Liver (tissue), 9 donors: ENCODE results near the gene CCL18. TPM values are rescaled to one million over a fixed set of nuclear protein-coding genes. Genes with fewer than 3 reads are reported as not detected.

Experiments used
- DNase-seq: peaks from one replicate; pipeline ENCODE4 v3.0.0-alpha.2; 2017; ENCODE audit warnings: low spot score
- H3K27ac ChIP-seq, 2 donors: one replicate each; pipeline ENCODE4 v1.7.0; 2013; ENCODE audit warnings: inconsistent platforms in 2 of 2, low read length in 2 of 2, control low read depth in 1 of 2, low read depth in 1 of 2, mild to moderate bottlenecking in 1 of 2
- H3K27me3 ChIP-seq, 4 donors: one replicate each; pipeline versions ENCODE4 v1.6.1 to v1.7.0; 2013; ENCODE audit warnings: low read length in 3 of 4, inconsistent platforms in 1 of 4, mild to moderate bottlenecking in 1 of 4, moderate library complexity in 1 of 4; ENCODE audit not compliant: control insufficient read depth in 4 of 4, insufficient read depth in 4 of 4
- H3K36me3 ChIP-seq, 4 donors: one replicate each; pipeline versions ENCODE4 v1.6.1 to v1.7.0; 2013; ENCODE audit warnings: low read length in 3 of 4, mild to moderate bottlenecking in 3 of 4, low read depth in 1 of 4, moderate library complexity in 1 of 4; ENCODE audit not compliant: control insufficient read depth in 4 of 4, insufficient read depth in 3 of 4
- H3K4me1 ChIP-seq, 4 donors: one replicate each; pipeline versions ENCODE4 v1.6.1 to v1.7.0; 2013; ENCODE audit warnings: low read length in 3 of 4, mild to moderate bottlenecking in 3 of 4, moderate library complexity in 1 of 4; ENCODE audit not compliant: control insufficient read depth in 4 of 4, insufficient read depth in 4 of 4
- H3K4me3 ChIP-seq, 3 donors: one replicate each; pipeline versions ENCODE4 v1.6.1 to v1.7.0; 2013; ENCODE audit warnings: low read length in 3 of 3, control low read depth in 1 of 3, low read depth in 1 of 3, mild to moderate bottlenecking in 1 of 3
- H3K9ac ChIP-seq, 2 donors: one replicate each; pipeline ENCODE4 v1.7.0; 2013; ENCODE audit warnings: low read length in 2 of 2, mild to moderate bottlenecking in 2 of 2, moderate library complexity in 2 of 2, control low read depth in 1 of 2, low read depth in 1 of 2
- H3K9me3 ChIP-seq, 4 donors: one replicate each; pipeline versions ENCODE4 v1.6.1 to v1.7.0; 2013; ENCODE audit warnings: low read length in 3 of 4; ENCODE audit not compliant: control insufficient read depth in 4 of 4
- ATF3 ChIP-seq: IDR thresholded peaks from 2 replicates; pipeline ENCODE4 v1.6.1; 2016; ENCODE audit warnings: antibody characterized with exemption
- CTCF ChIP-seq: fragments of 150-350 bp; IDR thresholded peaks from 2 replicates; pipeline ENCODE4 v1.5.1; 2017; ENCODE audit warnings: improper control_type of control experiment, low read depth, low read length; ENCODE audit not compliant: missing input control
- EGR1 ChIP-seq, 2 donors: IDR thresholded peaks; 2 replicates each; pipeline ENCODE4 v1.6.1; 2016 to 2018; ENCODE audit warnings: antibody characterized with exemption in 2 of 2, low read depth in 2 of 2
- FOXA1 ChIP-seq: IDR thresholded peaks from 2 replicates; pipeline ENCODE4 v1.6.1; 2016; ENCODE audit warnings: antibody characterized with exemption
- FOXA2 ChIP-seq: IDR thresholded peaks from 2 replicates; pipeline ENCODE4 v1.6.1; 2016; ENCODE audit warnings: antibody characterized with exemption
- GABPA ChIP-seq, 2 donors: IDR thresholded peaks in 1 of 2; conservative IDR thresholded peaks in 1 of 2; 2 replicates each; pipeline ENCODE4 v1.6.1; 2016; ENCODE audit warnings: antibody characterized with exemption in 2 of 2, mild to moderate bottlenecking in 1 of 2, moderate library complexity in 1 of 2
- HNF4A ChIP-seq, 2 donors: conservative IDR thresholded peaks; 2 replicates each; pipeline ENCODE4 v1.6.1; 2016; ENCODE audit warnings: antibody characterized with exemption in 2 of 2, mild to moderate bottlenecking in 2 of 2
- HNF4G ChIP-seq: IDR thresholded peaks from 2 replicates; pipeline ENCODE4 v1.6.1; 2016; ENCODE audit warnings: antibody characterized with exemption
- JUND ChIP-seq, 2 donors: IDR thresholded peaks; 2 replicates each; pipeline ENCODE4 v1.6.1; 2016; ENCODE audit warnings: antibody characterized with exemption in 2 of 2
- MAX ChIP-seq: IDR thresholded peaks from 2 replicates; pipeline ENCODE4 v1.6.1; 2016; ENCODE audit warnings: antibody characterized with exemption
- NR2F2 ChIP-seq: IDR thresholded peaks from 2 replicates; pipeline ENCODE4 v1.6.1; 2016; ENCODE audit warnings: antibody characterized with exemption
- RAD21 ChIP-seq, 2 donors: IDR thresholded peaks; 2 replicates each; pipeline ENCODE4 v1.6.1; 2016; ENCODE audit warnings: antibody characterized with exemption in 2 of 2, mild to moderate bottlenecking in 2 of 2
- REST ChIP-seq: IDR thresholded peaks from 2 replicates; pipeline ENCODE4 v1.6.1; 2016; ENCODE audit warnings: antibody characterized with exemption, mild to moderate bottlenecking
- RXRA ChIP-seq, 2 donors: IDR thresholded peaks; 2 replicates each; pipeline ENCODE4 v1.6.1; 2017 to 2018; ENCODE audit warnings: antibody characterized with exemption in 2 of 2, mild to moderate bottlenecking in 1 of 2
- SP1 ChIP-seq: IDR thresholded peaks from 2 replicates; pipeline ENCODE4 v1.6.1; 2018; ENCODE audit warnings: antibody characterized with exemption, mild to moderate bottlenecking
- TAF1 ChIP-seq: conservative IDR thresholded peaks from 2 replicates; pipeline ENCODE4 v1.6.1; 2016; ENCODE audit warnings: antibody characterized with exemption, mild to moderate bottlenecking
- YY1 ChIP-seq: IDR thresholded peaks from 2 replicates; pipeline ENCODE4 v1.6.1; 2016; ENCODE audit warnings: antibody characterized with exemption, mild to moderate bottlenecking
- ZBTB33 ChIP-seq: IDR thresholded peaks from 2 replicates; pipeline ENCODE4 v1.6.1; 2016; ENCODE audit warnings: antibody characterized with exemption
- WGBS: extraction: QIAGEN DNeasy Blood & Tissue Kit; methylation state at CpG from one replicate; pipeline ENCODE4 v1.1.7; 2013; 5-methylcytosine and 5-hydroxymethylcytosine counted together
- polyA plus RNA-seq, 2 donors: library from polyadenylated mRNA; stranded (reverse) in 1 of 2; unstranded in 1 of 2; fragments of 200-250 nt in 1 of 2; fragments of >200 nt in 1 of 2; fragmentation: Nextera tagmentation in 1 of 2; extraction: Ambion mirVana in 1 of 2; gene quantifications; one replicate each; pipeline versions ENCODE4 v1.2.1 to v1.2.3, GENCODE V29; 2013 to 2015
- total RNA-seq, 2 donors: library from RNA; depleted of rRNA; stranded (reverse); fragments of >200 nt; gene quantifications; one replicate each; pipeline ENCODE4 v1.2.3, GENCODE V29; 2014
- donor health status: healthy.
- donor health status: healthy.
- donor health status: healthy.
- donor health status: healthy.
- donor health status: healthy.

The CCL18 gene
- total and polyA plus RNA-seq, 4 donors: 0.22 to 0.92 (median 0.76) TPM; not detected in 1

- H3K9ac ChIP-seq: no peak overlapping the region
- DNase-seq: no peak
- no peak overlapping the region for H3K4me3 ChIP-seq
- H3K27me3 ChIP-seq: no peaks in the 10 kb centered on the region
- H3K27ac ChIP-seq: no peak overlapping the region
- TF ChIP-seq MAX: no peak
- TF ChIP-seq ZBTB33: no peak
- no peak for TF ChIP-seq JUND (IDR thresholded peaks at IDR 0.05)
- no peak for TF ChIP-seq FOXA2
- no peak for TF ChIP-seq CTCF
- no peak for TF ChIP-seq SP1
- no peak for TF ChIP-seq HNF4G
- TF ChIP-seq RAD21 (IDR thresholded peaks at IDR 0.05): no peak
- no peak for TF ChIP-seq FOXA1
- TF ChIP-seq NR2F2: no peak
- no peak for TF ChIP-seq HNF4A (conservative IDR thresholded peaks at IDR 0.05)
- 97% methylated on average over 2 of the region's 2 CpGs for WGBS
- H3K36me3 ChIP-seq: peaks cover 0 to 3% (median 0%) of the 10 kb centered on the region in 4 donors
- H3K4me1 ChIP-seq: no peaks in the 10 kb centered on the region
- H3K9me3 ChIP-seq: peaks cover 0 to 4% (median under 1%) of the 10 kb centered on the region in 4 donors
Measured at GRCh38 chr17:36049643-36050042, 14.4 kb upstream of the CCL18 start.

GRCh38 chr17:36055171-36055570 is 8.9 kb upstream of the CCL18 start:
- H3K36me3 ChIP-seq: no peaks in the 10 kb centered on the region
- DNase-seq: no peak
- peaks cover 0 to 4% (median 0%) of the 10 kb centered on the region in 4 donors for H3K9me3 ChIP-seq
- H3K4me3 ChIP-seq: no peak overlapping the region
- 86% methylated on average over 2 of the region's 2 CpGs for WGBS
- H3K4me1 ChIP-seq: peaks cover 0 to 4% (median 0%) of the 10 kb centered on the region in 4 donors
- no peak overlapping the region for H3K27ac ChIP-seq
- H3K27me3 ChIP-seq: no peaks in the 10 kb centered on the region
- TF ChIP-seq SP1 (no peak), YY1 (no peak), RAD21 (IDR thresholded peaks at IDR 0.05) (no peak), HNF4A (conservative IDR thresholded peaks at IDR 0.05) (no peak), REST (no peak), MAX (no peak), JUND (IDR thresholded peaks at IDR 0.05) (no peak), TAF1 (no peak), GABPA (IDR thresholded peaks at IDR 0.05 in 1 of 2, conservative IDR thresholded peaks at IDR 0.05 in 1 of 2) (no peak), HNF4G (no peak), NR2F2 (no peak), CTCF (no peak), ZBTB33 (no peak), RXRA (IDR thresholded peaks at IDR 0.05) (no peak), EGR1 (IDR thresholded peaks at IDR 0.05; ENCODE audit: low read depth in 2 of 2) (no peak), FOXA1 (no peak), ATF3 (no peak), FOXA2 (no peak)
- H3K9ac ChIP-seq: no peak overlapping the region
